HG02981 (cell line): ENCODE results near the gene DDX3X.
"Not testable (repeated sequence)": the region's sequence is repeated elsewhere in the genome, so short reads cannot be mapped to it uniquely, and the experiment has no call there.

ENCODE experiments used
- ATAC-seq: cut with Tn5 transposase; IDR thresholded peaks from one replicate; pipeline ENCODE4 v1.9.1; 2021; ENCODE audit warnings: mild to moderate bottlenecking, moderate library complexity; ENCODE audit not compliant: unreplicated experiment

The DDX3X gene

DNA sequence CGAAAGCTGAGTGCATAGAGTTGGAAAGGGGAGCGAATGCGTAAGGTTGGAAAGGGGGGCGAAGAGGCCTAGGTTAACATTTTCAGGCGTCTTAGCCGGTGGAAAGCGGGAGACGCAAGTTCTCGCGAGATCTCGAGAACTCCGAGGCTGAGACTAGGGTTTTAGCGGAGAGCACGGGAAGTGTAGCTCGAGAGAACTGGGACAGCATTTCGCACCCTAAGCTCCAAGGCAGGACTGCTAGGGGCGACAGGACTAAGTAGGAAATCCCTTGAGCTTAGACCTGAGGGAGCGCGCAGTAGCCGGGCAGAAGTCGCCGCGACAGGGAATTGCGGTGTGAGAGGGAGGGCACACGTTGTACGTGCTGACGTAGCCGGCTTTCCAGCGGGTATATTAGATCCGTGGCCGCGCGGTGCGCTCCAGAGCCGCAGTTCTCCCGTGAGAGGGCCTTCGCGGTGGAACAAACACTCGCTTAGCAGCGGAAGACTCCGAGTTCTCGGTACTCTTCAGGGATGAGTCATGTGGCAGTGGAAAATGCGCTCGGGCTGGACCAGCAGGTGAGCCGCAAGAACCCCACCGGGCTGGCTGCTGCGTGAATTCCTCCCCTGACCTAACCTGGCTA lies at the start of gene DDX3X:
Gene DDX3X, plus strand, starts transcription at position 419 of the 619 bp plus-strand sequence. Its CDS starts 91 bp downstream, at position 510.
- peak; percentile 38 for ATAC-seq

DNA sequence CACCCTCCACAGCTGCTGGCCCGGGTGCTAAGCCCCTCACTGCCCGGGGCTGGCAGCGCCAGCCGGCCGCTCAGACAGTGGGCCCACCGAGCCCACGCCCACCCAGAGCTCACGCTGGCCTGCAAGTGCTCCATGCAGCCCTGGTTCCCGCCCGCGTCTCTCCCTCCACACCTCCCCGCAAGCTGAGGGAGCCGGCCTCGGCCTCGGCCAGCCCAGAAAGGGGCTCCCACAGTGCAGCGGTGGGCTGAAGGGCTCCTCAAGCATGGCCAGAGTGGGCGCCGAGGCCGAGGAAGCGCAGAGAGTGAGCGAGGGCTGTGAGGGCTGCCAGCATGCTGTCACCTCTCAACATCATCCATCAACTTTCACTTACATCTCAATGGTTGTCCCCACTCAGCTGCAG lies 48.0 kb upstream of the DDX3X start:
- not testable (repeated sequence) for ATAC-seq

DNA sequence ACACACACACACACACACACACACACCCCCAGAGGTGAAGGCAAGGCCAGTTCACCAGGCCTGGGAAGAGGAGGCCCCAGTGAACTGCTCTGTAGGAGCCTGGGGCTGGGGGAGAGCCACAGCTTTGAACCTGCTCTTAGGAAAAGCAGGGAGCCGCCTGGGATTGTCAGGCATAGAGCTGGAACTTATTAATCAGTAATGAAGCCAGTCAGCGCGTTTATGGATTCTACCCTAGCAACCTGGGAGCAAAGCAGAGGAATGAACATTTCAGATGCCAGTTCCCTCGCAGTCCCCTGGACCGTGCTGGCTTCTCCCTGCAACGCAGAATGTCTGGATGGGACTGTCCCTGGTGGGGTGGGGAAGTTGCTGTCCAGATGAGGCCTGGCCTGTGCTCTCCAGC lies 45.3 kb upstream of the DDX3X start:
- no peak for ATAC-seq

DNA sequence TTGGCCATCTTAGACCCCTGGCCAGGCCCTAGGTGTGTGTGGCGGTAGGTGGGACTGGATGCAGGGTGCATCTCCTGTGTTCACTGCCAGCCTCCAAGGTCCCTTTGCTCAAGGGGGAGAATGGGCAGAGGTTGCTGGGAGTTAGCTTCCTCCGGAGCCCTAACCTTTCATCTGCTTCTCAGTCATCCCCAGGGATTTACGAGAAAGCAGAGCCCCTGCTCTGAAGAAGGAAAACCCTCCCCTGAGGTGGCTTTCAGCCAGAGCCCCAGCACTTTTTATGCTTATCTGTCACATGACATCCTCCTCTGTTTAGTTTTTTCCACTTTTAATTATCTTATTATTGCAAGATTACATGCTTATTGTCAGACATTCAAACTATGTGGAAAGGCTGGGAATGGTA lies 44.9 kb upstream of the DDX3X start:
- no peak for ATAC-seq

DNA sequence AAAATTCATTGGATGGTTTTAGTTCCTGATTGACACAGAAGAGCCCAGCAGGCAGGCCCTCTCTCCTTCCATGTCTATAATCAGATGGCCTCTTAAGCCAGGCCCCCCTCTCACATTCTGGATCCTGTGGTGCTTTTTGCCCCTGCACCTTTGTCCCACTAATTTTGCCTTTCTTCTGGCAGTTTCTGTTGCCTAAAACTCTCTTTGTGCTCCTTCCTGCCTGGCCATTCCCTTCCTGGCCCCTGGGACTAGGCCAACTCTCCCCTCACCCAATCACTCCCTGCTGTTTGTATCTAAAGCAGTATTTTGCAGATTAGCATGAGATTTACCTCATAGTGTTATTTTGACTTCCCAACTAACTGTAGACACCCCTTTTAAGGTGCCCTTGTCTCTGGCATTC lies 42.7 kb upstream of the DDX3X start:
- no peak for ATAC-seq

DNA sequence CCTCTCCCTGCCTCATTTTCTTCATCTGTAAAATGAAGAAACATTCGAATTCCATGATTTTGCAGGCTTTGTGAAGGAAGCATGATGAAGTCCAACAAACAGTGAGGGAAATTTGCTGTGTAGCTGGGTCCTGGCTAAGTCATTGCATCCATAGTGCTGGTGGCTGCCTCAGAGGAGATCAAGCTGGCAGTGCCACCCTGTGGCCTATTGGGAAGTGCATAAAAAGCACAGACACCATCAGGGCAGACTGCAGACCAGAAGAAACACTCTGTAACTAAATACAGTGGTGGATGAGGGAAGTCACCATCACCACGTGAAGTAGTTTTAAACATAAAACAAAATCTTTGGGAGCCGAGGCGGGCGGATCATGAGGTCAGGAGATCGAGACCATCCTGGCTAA lies 40.7 kb upstream of the DDX3X start:
- no peak for ATAC-seq

DNA sequence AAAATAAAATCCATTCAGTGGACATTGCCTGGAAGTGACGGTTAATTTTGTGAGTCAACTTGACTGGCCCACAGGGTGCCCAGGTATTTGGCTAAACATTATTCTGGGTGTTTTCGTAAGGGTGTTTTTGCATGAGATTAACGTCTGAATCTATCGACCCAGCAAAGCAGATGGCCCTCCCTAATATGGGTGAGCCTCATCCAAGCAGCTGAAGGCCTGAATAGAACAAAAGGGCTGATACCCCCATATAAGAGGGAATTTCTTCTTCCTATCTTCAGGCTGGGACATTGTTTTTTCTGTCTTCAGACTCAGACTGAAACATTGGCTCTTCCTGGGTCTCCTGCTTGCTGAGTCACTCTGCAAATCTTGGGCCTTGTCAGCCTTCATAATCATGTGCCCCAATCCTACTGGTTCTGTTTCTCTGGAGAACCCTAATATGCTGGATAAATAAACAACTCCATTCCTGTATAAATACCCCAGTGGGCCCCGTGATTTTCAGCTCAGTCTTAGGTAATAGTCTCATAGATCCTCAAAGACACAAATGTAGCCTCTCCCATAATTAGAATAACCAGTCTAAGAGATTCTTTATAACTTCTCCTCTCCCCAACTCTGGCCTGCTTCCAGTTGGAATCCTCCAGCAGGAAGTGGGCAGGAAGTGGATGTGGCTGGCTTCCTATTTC lies 33.1 kb upstream of the DDX3X start:
- ATAC-seq: no peak

DNA sequence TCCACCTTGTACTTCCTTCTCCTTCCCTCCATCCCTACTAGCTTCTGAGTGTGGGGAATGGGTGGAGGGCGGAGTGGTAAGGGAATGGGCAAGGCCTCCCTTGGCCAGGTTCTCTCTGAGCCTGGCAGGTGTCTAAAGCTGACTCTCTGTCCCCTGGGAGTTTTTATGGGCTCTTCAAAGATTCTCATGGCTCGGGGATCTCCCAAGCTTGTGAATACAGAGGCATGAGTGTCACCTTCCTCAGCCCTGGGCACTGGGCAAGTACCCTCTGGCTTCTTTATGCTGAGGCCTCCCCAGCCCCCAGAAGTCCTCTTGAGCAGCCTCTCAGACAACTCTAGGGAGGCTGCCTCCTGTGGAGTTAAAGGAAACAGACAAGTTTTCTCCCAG lies 32.5 kb upstream of the DDX3X start:
- ATAC-seq: no peak

DNA sequence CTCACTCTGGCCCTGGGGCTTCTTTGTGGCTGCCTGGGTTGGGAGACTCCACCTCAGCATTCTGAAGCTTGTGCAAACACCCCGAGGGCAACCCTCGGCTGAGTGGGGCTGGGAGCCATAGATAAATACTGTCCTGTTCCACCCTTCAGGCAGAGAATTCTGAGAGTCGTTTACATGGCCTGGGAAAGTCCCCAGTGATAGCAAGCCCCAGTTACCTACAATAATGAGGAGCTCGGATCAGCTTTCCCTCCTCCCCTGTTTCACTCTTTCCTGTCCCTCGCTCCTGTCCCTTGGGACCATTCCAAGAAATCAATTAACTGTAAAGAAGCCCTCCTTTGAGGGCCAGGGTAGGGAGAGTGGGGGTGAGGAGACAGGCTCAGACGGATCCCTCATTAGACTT lies 31.6 kb upstream of the DDX3X start:
- ATAC-seq: no peak

DNA sequence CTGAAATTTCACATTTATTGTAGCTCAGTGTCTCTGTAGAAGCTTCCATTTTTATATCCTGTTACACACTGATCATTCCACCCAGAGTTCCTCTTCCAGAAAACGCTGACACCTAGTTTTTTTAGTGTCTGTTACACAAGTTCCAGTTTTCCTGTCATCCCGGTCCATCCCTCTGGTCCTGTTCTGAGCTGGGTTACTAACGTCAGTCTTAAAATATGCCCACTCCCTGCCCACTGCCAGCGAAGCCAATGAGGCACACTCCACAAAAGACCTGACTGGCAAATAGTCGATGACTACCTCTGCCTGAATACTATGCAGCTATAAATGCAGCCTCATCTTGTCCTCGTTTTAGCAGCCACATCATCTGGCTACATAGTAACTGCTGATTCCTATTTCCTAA lies 30.9 kb upstream of the DDX3X start:
- ATAC-seq: no peak

DNA sequence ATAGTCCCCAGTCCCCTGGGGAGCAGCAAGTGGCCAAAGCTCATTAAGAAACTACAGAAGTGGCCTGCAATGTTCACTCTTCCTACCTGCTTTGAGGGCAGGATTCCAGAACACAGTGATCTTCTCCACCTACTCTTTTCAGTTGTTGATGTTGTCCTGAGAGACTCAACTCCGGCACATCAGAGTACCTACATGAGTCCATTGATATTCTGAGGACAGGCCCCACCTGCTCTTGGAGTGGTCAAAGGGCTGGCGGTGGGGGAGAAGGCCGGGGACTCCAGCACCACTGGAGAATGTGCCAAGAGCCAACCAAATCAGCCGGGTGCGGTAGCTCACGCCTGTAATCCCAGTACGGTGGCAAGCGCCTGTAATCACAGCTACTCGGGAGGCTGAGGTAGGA lies 29.8 kb upstream of the DDX3X start:
- ATAC-seq: no peak

DNA sequence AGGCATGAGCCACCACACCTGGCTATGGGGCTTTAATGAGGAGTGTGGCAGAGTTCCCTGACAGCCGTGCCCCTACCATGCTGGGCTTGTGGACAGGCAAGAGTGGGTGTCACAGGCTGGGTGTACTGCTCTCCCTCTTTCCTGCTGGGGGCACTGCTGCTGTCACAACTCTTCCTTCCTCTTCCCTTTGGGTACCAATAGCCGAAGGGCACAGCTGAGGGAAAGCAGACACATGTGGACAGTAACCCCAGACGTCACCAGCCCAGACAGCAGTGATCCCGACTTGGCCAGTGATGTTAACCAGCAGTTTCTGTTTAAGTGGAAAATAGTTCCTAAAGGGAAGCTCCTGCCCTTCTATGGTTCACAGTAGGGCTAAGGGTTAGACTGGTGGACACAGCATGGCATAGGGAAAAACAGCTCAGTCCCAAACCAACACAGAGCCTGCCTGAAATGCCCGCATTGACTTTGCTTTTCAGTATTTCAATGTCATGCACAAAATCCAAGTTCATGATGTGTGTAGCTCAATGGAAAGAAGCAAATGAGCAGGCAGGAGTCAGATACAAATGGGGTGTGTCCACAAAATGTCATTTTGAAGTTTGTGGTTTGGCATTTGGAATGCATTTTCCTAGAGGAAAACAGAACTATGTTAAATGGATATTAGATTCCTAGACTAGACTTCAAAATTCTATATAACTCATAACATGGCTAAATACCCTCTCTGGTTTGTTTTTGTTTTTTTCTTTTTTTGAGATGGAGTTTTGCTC lies 24.9 kb upstream of the DDX3X start:
- ATAC-seq: no peak

DNA sequence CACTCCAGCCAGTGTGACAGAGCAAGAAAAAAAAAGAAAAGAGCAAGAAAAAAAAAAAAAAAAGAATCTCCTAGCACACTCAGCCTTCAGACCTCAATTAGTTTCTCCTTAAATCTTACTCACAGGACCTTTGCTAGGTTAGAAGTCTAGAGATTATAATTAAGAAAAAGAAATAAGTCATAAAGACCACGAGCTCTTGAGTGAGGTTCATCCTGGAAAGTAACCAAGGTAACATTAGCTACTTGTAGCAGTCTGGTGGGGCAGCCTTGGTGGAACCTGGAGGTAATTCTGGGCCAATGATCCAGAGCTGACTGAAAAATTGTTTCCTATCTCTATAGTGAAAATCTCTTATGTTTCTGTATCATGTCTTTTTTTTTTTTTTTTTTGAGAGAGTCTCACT lies 21.2 kb upstream of the DDX3X start:
- no peak for ATAC-seq

DNA sequence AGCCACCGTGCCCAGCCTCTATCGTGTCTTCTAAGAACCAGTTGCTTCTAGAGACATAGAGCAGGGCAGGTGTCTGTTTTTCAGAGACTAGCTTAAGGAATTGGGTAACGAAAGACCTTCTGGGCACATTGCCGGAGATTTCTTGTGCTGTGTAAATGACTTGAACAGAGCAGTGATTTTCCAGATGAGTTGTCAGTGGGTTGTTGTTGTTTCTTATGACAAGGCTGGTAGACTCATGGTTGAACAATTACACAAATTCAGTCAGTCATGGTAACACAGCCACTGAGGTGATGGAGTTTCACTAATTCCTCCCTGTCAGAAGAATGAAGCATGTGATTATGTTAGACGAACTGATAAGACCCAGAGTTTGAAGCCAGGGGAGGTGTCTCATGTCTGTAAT lies 20.5 kb upstream of the DDX3X start:
- no peak for ATAC-seq

DNA sequence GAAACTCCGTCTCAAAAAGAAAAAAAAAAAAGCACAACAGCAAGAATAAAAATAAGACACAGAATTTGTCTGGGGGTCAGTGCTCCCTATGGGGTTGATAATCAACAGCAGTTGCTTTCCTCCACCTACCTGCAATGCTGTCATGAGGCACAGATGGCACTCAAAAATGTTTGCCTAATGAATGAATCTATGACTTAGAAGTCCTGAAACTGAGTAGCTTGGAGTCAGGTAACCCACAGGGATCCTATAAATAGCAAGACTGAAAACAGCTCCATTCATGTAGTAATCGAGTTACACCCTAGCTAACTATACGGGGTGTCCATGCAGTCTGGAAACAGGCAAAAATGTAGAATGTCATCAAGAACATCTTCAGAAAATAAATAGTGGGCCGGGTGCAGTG lies 19.8 kb upstream of the DDX3X start:
- no peak for ATAC-seq

DNA sequence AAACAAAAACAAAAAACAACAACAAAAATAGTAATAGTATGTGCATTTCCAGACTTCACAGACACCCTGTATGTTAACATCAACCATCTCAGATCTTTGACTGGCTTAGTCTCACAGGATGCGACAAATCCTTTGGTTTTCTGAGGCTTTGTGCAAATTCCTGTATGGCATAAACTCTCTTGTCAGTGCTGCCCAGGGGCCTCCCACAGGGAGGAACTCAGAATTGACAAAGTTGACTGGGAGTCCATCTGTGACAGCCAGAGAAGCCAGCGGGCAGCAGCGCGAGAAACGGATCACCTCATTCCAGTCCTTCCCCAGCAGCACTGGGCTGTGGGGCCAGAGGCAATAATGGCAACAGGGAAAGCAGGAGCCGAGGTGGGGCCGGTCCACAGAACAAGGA lies 19.1 kb upstream of the DDX3X start:
- no peak for ATAC-seq

DNA sequence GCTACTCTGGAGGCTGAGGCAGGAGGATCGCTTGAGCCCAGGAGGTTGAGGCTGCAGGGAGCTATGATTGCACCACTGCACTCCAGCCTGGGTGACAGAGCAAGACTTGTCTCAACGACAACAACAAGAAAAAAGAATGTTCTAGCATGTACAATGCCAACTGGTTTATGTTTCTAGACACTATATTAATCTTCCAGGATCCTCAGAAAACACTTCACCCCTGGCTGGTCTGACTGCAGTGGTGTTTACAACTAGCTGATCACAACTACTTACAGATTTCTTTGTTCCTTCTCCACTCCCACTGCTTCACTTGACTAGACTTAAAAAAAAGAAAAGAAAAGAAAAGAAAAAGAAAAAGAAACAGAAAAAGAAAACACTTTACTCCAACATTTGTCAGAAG lies 17.7 kb upstream of the DDX3X start:
- ATAC-seq: not testable (repeated sequence)

DNA sequence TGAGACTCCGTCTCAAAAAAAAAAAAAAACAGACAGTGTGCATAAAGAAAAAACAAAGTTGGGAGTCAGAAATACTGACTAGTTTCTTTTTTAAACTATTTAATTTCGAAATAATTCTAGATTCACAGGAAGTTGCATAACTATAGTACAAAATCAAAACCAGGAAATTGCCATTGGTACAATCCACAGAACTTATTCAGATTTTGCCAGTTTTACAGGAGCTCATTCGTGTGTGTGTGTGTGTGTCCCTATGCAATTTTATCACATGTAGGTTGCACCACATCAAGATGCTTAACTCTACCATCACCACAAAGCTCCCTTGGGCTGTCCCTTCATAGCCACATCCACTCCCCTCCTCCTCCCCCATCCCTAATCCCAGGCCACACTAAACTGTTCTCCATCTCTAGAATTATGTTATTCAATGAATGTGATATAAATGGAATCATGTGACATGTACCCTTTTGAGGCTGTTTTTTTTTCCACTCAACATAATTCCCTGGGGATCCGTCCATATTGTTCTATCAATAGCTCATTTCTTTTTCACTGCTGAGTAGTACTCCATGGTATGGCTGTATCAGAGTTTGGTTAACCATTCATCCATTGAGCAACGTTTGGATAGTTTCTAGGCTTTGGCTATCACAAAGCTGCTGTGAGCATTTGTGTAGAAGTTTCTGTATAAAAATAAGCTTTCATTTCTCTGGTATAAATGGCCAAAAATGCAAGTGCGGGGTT lies 16.3 kb upstream of the DDX3X start:
- no peak for ATAC-seq

DNA sequence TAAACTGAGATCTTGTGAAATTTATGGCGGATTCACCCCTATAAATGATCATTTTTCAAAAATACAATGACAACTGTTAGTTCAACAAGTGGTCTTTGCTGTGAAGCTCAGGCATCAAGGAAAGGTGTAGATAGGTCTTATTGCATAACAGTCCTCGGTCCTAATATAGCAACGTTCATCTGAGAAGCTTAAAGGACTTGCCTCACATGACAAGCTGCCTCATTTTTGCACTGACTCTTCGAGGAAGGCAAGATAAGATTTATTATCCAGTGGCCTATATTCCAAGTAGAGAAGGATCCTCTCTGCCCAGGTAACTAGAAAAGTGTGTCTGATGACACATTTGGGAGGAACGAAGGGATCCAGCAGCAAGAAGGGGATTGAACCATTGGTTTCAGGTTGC lies 13.6 kb upstream of the DDX3X start:
- no peak for ATAC-seq

DNA sequence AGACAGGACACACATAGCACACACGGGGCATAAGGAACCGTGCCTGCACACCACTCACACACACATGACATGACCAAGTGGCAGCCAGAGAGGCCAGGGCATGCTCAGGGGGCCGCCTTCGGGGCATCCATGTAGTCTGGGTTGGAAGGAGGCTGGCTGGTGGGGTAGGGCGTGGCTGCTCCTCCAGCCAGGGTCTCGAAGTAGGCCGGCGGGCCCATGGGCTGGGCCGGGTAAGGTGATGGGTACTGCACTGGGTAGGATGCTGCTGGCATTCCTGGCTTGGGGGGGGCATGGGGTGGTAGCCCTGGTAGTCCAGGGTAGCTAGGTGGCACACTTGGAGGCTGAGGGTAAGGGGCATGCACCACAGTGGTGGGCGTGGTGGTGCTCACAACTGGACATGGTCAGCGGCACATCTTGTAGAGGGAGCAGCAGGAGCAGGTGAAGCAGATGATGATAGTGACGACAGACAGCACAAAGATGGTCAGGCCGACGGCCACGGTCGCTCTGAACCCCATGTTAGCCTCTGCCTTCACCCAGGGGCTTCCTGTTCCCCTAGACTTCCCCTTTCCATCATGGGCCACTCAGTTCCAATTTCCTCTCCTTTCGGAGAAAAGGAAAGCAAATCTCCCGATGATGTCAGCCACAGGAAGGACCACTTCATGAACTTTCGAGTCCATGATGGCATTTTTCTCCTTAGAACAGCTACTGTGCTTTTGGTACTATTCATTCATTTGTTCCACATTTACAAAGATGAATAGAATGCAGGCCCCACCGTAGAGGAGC lies 10.9 kb upstream of the DDX3X start:
- ATAC-seq: no peak

DNA sequence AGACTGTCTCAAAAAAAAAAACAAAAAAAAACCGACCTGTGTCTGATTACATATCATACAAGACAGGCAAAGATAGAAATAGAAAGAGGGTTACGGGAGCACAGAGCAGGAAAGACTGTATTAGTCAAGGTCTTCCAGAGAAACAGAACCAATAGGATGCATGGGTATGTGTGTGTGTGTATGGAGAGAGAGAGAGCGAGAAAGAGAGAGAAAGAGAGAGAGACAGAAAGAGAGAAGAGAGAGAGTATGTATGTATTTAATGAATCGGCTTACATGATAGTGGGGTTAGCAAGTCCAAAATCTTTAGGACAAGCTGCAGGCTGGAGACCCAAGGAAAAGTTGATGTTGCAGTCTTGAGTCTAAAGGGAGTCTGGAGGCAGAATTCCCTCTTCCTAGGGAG lies 7.5 kb upstream of the DDX3X start:
- no peak for ATAC-seq
